Liver (tissue), 3 donors: ENCODE measurements around the gene RREB1.

ENCODE experiments used
- CTCF ChIP-seq: fragments of 150-350 bp; IDR thresholded peaks from 2 replicates; pipeline ENCODE4 v1.5.1; 2017; ENCODE audit warnings: improper control_type of control experiment, low read depth, low read length; ENCODE audit not compliant: missing input control
- JUND ChIP-seq, 2 donors: IDR thresholded peaks; 2 replicates each; pipeline ENCODE4 v1.6.1; 2016; ENCODE audit warnings: antibody characterized with exemption in 2 of 2
- donor health status: healthy.
- donor health status: healthy.

- no peak for TF ChIP-seq CTCF
- TF ChIP-seq JUND (IDR thresholded peaks at IDR 0.05), result no peak
These were observed 29.9 kb upstream of the RREB1 start for GRCh38 chr6:7077856-7078255.
